ENCODE results near the gene RRAGB. TPM values are rescaled to one million over a fixed set of nuclear protein-coding genes. Genes with fewer than 3 reads are reported as not detected.
"Not testable (repeated sequence)": the region's sequence is repeated elsewhere in the genome, so short reads cannot be mapped to it uniquely, and the experiment has no call there.

Gene RRAGB
- total RNA-seq, 1 experiment from 2014 or later: 10.8 TPM

- Mint-ChIP-seq H3K27me3 (ENCODE audit: insufficient read depth, unreplicated experiment) (peaks cover 7% of the 10 kb centered on the region), H3K36me3 (ENCODE audit: insufficient read depth, unreplicated experiment) (no peaks in the 10 kb centered on the region), H3K4me1 (ENCODE audit: low read depth, unreplicated experiment) (no peaks in the 10 kb centered on the region), H3K27ac (ENCODE audit: unreplicated experiment) (no peak overlapping the region), H3K9me3 (ENCODE audit: unreplicated experiment) (no peaks in the 10 kb centered on the region), H3K4me3 (ENCODE audit: unreplicated experiment) (no peak overlapping the region)
- DNase-seq: no peak
- no TSS peak for BruUV-seq (replicated peaks)
- ChIA-PET CTCF (no interaction called here), POLR2A (no interaction called here)
- Histone ChIP-seq H3K9me3 (no peaks in the 10 kb centered on the region), H3K4me3 (ENCODE audit: low read depth, low read length) (no peak overlapping the region), H3K36me3 (ENCODE audit: control insufficient read depth, insufficient read depth, low read length) (no peaks in the 10 kb centered on the region), H3K4me1 (no peaks in the 10 kb centered on the region), H3K27me3 (replicated peaks; ENCODE audit: control insufficient read depth, insufficient read depth, low read length) (no peaks in the 10 kb centered on the region)
- intact Hi-C loops (cut with micrococcal nuclease; ENCODE audit: unreplicated experiment): no loop called here
- no peak for TF ChIP-seq CTCF (IDR thresholded peaks at IDR 0.05; ENCODE audit: insufficient read depth in 1 of 2, low read depth in 1 of 2, low read length in 1 of 2, severe bottlenecking in 1 of 2, unreplicated experiment in 1 of 2)
These were observed 22.1 kb upstream of the RRAGB start for GRCh38 chrX:55695227-55696018.

DNA sequence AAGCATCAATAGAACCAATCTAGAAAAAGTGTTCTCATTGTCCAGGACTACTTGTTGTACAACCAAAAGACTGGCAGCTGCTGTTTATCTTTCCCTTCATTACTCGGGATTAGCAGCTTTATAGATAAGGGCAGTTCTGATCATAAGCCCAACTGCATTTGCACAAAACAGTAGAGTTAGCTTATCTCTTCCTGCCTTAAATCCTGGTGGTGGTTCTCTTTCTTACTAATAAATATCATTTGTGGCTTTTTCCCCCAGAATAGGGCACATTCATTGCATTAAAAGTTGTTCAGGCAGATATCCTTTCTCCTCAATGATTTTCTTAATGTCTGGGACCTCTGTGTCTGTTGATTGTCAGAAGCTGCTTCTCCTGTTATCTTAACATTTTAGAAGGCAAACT lies 20.2 kb upstream of the RRAGB start:
- Mint-ChIP-seq H3K27me3 (ENCODE audit: insufficient read depth, unreplicated experiment) (peaks cover 7% of the 10 kb centered on the region), H3K4me1 (ENCODE audit: low read depth, unreplicated experiment) (no peaks in the 10 kb centered on the region), H3K27ac (ENCODE audit: unreplicated experiment) (no peak overlapping the region), H3K36me3 (ENCODE audit: insufficient read depth, unreplicated experiment) (no peaks in the 10 kb centered on the region), H3K9me3 (ENCODE audit: unreplicated experiment) (no peaks in the 10 kb centered on the region), H3K4me3 (ENCODE audit: unreplicated experiment) (no peak overlapping the region)
- no TSS peak for BruUV-seq (replicated peaks)
- Histone ChIP-seq H3K36me3 (ENCODE audit: control insufficient read depth, insufficient read depth, low read length) (no peaks in the 10 kb centered on the region), H3K4me3 (ENCODE audit: low read depth, low read length) (no peak overlapping the region), H3K4me1 (no peaks in the 10 kb centered on the region), H3K9me3 (no peaks in the 10 kb centered on the region), H3K27me3 (replicated peaks; ENCODE audit: control insufficient read depth, insufficient read depth, low read length) (no peaks in the 10 kb centered on the region)
- no peak for TF ChIP-seq CTCF (IDR thresholded peaks at IDR 0.05; ENCODE audit: insufficient read depth in 1 of 2, low read depth in 1 of 2, low read length in 1 of 2, severe bottlenecking in 1 of 2, unreplicated experiment in 1 of 2)
- no peak for DNase-seq
- intact Hi-C loops (cut with micrococcal nuclease; ENCODE audit: unreplicated experiment): no loop called here
- ChIA-PET POLR2A (no interaction called here), CTCF (no interaction called here)

GRCh38 chrX:55702671-55703070 lies 14.9 kb upstream of the RRAGB start:
- DNase-seq: no peak
- Histone ChIP-seq H3K4me1 (no peaks in the 10 kb centered on the region), H3K4me3 (ENCODE audit: low read depth, low read length) (no peak overlapping the region), H3K27me3 (replicated peaks; ENCODE audit: control insufficient read depth, insufficient read depth, low read length) (no peaks in the 10 kb centered on the region), H3K9me3 (no peaks in the 10 kb centered on the region), H3K36me3 (ENCODE audit: control insufficient read depth, insufficient read depth, low read length) (no peaks in the 10 kb centered on the region)
- POLR2A ChIA-PET: no interaction called here
- H3K4me1 Mint-ChIP-seq (ENCODE audit: low read depth, unreplicated experiment): no peaks in the 10 kb centered on the region
- CTCF ChIA-PET: no interaction called here
- H3K4me3 Mint-ChIP-seq (ENCODE audit: unreplicated experiment): no peak overlapping the region
- intact Hi-C loops (cut with micrococcal nuclease; ENCODE audit: unreplicated experiment): no loop called here
- H3K27me3 Mint-ChIP-seq (ENCODE audit: insufficient read depth, unreplicated experiment): peaks cover 3% of the 10 kb centered on the region
- no peak overlapping the region for H3K27ac Mint-ChIP-seq (ENCODE audit: unreplicated experiment)
- H3K36me3 Mint-ChIP-seq (ENCODE audit: insufficient read depth, unreplicated experiment): no peaks in the 10 kb centered on the region
- no peak for TF ChIP-seq CTCF (IDR thresholded peaks at IDR 0.05; ENCODE audit: insufficient read depth in 1 of 2, low read depth in 1 of 2, low read length in 1 of 2, severe bottlenecking in 1 of 2, unreplicated experiment in 1 of 2)
- H3K9me3 Mint-ChIP-seq (ENCODE audit: unreplicated experiment): peaks cover 18% of the 10 kb centered on the region
- no TSS peak for BruUV-seq (replicated peaks)

GRCh38 chrX:55703436-55703835 lies 14.1 kb upstream of the RRAGB start:
- H3K9me3 ChIP-seq; BruUV-seq (replicated peaks); H3K27me3 ChIP-seq (replicated peaks; ENCODE audit: control insufficient read depth, insufficient read depth, low read length); H3K27me3 Mint-ChIP-seq (ENCODE audit: insufficient read depth, unreplicated experiment); H3K4me3 Mint-ChIP-seq (ENCODE audit: unreplicated experiment); H3K27ac Mint-ChIP-seq (ENCODE audit: unreplicated experiment); intact Hi-C loops (cut with micrococcal nuclease; ENCODE audit: unreplicated experiment); H3K36me3 Mint-ChIP-seq (ENCODE audit: insufficient read depth, unreplicated experiment); H3K4me1 Mint-ChIP-seq (ENCODE audit: low read depth, unreplicated experiment); H3K36me3 ChIP-seq (ENCODE audit: control insufficient read depth, insufficient read depth, low read length); DNase-seq; H3K4me3 ChIP-seq (ENCODE audit: low read depth, low read length); CTCF ChIA-PET; H3K4me1 ChIP-seq: not testable (repeated sequence)
- H3K9me3 Mint-ChIP-seq (ENCODE audit: unreplicated experiment): peaks cover 18% of the 10 kb centered on the region
- POLR2A ChIA-PET: interaction anchor here (0.6 kb wide), 1 partner anchor 252 kb away, joined by 3 read pairs; the partner anchor contains the start of gene MAGEH1

- POLR2A ChIA-PET; BruUV-seq (replicated peaks); H3K9me3 ChIP-seq; H3K27me3 ChIP-seq (replicated peaks; ENCODE audit: control insufficient read depth, insufficient read depth, low read length); H3K27ac Mint-ChIP-seq (ENCODE audit: unreplicated experiment); H3K4me1 Mint-ChIP-seq (ENCODE audit: low read depth, unreplicated experiment); H3K4me1 ChIP-seq; CTCF ChIA-PET; H3K36me3 Mint-ChIP-seq (ENCODE audit: insufficient read depth, unreplicated experiment); H3K27me3 Mint-ChIP-seq (ENCODE audit: insufficient read depth, unreplicated experiment); H3K4me3 Mint-ChIP-seq (ENCODE audit: unreplicated experiment); intact Hi-C loops (cut with micrococcal nuclease; ENCODE audit: unreplicated experiment); H3K36me3 ChIP-seq (ENCODE audit: control insufficient read depth, insufficient read depth, low read length); DNase-seq; H3K4me3 ChIP-seq (ENCODE audit: low read depth, low read length): not testable (repeated sequence)
- H3K9me3 Mint-ChIP-seq (ENCODE audit: unreplicated experiment): peaks cover 18% of the 10 kb centered on the region
These were observed 12.5 kb upstream of the RRAGB start for GRCh38 chrX:55705066-55705465.
